ENCODE results near the gene SLC44A3.
"Not testable (repeated sequence)": the region's sequence is repeated elsewhere in the genome, so short reads cannot be mapped to it uniquely, and the experiment has no call there.

SLC44A3 gene

GRCh38 chr1:94937820-94938219 lies 117.7 kb downstream of the SLC44A3 start:
- no peak for DNase-seq

- DNase-seq: no peak
These were observed 120.6 kb downstream of the SLC44A3 start for GRCh38 chr1:94940738-94941137.

- DNase-seq: not testable (repeated sequence)
These were observed 121.3 kb downstream of the SLC44A3 start for GRCh38 chr1:94941480-94941879.

GRCh38 chr1:94942171-94943128 lies 122.3 kb downstream of the SLC44A3 start:
- DNase-seq: no peak
